KBM-7 (cell line): Measurements from ENCODE around the gene ARHGAP10.
"Not testable (repeated sequence)": the region's sequence is repeated elsewhere in the genome, so short reads cannot be mapped to it uniquely, and the experiment has no call there.

Experiments
- DNase-seq: peaks from one replicate; pipeline ENCODE4 v3.0.0-alpha.2; 2015
- in situ Hi-C: fragments of 300-500 bp; cut with MboI; formaldehyde crosslinking; loops from 2 replicates; pipeline ENCODE4 v1.14.3; 2020; ENCODE audit warnings: low sequenced_read_pairs, low pct_unique_long_range_greater_than_20kb, mixed read lengths

Gene ARHGAP10

GRCh38 chr4:147991543-147992283 lies 259.8 kb downstream of the ARHGAP10 start:
- in situ Hi-C loops, result no loop called here
- DNase-seq, result no peak

DNA sequence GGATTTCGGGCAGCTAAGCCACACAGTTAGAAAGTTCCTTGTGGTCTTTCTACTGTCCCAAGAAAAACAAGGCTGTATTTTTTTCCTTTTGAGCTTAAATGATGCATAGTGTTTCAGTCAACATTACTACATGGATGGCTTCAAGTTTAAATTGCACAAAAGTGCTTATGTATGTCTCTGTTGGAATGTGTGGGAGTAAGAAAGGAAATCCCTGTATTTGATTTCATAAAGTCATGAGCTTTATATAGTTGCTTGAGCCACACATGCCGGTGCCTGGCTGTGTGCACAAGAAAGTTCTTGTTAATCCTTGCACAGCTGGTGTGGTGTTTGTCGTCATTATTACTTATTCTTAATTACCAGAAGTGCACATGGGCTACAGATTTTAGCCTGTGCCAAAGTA lies 262.2 kb downstream of the ARHGAP10 start:
- no peak for DNase-seq
- in situ Hi-C loops, result no loop called here

DNA sequence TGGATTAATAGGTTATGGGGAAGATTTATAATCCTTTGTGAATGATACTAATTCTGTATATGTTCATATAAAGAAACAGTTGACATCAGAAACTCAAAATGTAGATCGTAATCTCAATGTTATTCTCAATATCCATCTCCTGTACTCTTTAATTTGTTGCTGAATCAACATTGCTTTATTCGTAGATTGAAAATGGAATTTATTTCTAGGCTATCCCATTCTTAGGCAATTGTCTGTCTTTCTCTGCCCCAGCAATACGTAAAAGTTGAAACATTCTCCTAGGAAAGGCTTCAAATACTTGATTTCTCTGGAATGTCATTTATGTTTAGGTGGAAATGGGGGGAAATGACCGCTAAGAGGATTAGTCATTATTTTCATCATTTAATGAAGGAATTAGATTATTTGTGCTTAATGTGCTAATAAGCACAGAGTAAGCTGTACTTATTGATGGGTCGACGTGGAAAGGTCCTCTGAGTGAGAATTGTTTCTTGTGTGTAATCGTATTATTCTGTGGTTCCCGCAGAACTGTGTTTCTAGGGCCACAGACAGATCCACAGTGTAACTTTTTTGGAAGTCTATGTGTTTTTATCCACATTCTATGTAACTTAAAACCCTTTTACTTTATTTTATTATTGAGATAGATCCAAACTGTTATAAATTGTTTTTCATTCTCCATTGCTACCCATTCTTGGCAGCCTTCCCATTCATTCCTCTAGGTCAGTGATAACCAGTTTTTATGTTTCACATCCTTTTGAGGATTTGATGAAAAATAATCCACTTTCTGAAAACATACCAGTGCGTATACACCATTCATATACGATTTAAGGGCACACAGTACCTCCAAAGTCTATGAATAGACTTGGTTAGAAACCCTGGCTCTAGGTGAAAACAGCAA lies 262.9 kb downstream of the ARHGAP10 start:
- DNase-seq, result no peak
- in situ Hi-C loops, result no loop called here

- in situ Hi-C loops, result no loop called here
- DNase-seq, result no peak
These were observed 265.0 kb downstream of the ARHGAP10 start for GRCh38 chr4:147996859-147997258.

- in situ Hi-C loops, DNase-seq: not testable (repeated sequence)
These were observed 268.1 kb downstream of the ARHGAP10 start for GRCh38 chr4:148000038-148000437.

GRCh38 chr4:148004228-148004857 lies 272.5 kb downstream of the ARHGAP10 start:
- no peak for DNase-seq

DNA sequence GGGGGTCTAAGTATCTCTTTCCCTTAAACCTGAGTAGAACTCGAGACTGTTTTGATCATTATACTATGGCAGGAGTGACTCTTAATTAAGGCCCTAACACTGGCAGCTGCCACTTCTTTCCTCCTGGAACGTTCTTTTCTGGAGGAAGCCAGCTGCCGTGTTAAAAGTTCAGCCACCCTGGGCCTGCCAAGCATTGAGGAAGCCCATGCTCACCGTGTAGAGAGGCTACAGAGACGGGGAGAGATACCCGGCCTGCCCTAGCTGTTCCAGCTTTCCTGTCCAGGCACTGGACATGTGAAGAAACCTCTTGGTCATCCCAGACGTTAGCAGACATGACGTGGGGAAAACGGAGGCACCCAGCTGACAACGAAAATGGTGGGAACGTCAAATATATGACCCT lies 274.1 kb downstream of the ARHGAP10 start:
- in situ Hi-C loops, result no loop called here

More at GRCh38 chr4:148004228-148004857, 272.5 kb downstream of the ARHGAP10 start:
- in situ Hi-C loops, result no loop called here

DNA sequence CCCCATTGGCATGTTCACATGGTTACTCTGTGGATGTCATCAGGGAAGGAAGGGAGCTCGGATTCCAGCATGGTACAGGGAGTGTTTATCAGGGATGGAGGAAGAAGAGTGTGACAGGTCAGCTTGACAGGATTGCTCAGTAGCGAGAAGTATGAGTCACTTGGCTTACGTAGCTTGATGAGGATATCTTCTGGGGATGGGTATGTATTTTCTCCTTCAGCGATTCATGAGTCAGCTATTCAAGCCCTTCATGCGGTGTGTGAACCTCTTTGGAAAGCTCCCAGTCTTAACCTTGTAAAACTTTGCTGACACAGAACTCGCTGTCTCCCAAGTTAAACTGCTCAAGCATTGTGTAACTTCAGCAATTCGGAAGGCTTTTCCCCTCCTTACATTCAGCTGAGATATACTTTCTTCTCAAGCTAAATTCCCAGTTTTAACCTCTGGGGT lies 275.4 kb downstream of the ARHGAP10 start:
- in situ Hi-C loops, result no loop called here
- DNase-seq, result no peak

More for the DNA sequence above, 274.1 kb downstream of the ARHGAP10 start:
- DNase-seq, result no peak

- in situ Hi-C loops, result no loop called here
- DNase-seq, result no peak
These were observed 275.9 kb downstream of the ARHGAP10 start for GRCh38 chr4:148007792-148008191.

DNA sequence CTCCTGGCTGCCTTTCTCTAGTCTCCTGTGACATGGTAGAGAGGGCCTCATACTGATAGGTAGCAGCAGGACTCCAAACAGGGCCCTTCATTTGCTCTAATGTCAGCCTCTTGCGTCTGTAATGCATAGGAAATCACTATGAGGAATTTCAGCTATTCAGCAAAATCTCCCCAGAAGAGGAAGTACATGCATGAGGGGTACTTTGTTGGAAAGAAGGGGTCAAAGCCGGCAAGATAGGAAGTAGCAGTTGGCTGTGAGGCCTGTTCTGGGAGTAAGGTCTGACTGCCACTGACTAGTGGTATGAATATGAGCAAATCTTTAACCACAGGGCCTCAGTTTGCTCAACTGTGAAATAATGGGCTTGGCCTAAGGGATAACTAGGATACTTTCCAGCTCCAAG lies 283.2 kb downstream of the ARHGAP10 start:
- in situ Hi-C loops, result no loop called here
- peak; percentile 65 for DNase-seq

- in situ Hi-C loops, result no loop called here
These were observed 283.6 kb downstream of the ARHGAP10 start for GRCh38 chr4:148015468-148015867.

DNA sequence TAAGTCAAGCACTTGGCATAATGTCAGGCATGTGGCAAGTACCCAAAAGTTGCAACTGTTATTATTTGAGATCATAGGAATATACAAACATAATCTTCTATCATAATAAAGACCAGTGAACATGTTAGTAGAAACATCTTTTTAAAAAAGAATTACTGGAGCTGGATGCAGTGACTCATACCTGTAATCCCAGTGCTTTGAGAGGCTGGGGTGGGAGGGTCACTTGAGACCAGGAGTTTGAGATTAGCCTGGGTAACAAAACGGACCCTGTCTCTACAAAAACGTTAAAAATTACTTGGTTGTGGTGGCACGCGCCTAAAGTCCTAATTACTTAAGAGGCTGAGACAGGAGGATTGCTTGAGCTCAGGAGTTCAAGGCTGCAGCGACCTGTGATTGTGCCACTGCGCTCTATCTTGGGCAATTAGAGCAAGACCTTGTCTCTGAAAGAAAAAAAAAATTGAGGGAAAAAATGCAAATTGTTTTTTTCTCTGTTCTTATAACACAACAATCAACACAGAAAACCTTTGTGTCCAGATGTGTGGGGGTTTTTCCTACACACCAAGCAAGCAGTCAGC lies 284.3 kb downstream of the ARHGAP10 start:
- in situ Hi-C loops, result no loop called here
- DNase-seq, result no peak

More at GRCh38 chr4:148015468-148015867, 283.6 kb downstream of the ARHGAP10 start:
- no peak for DNase-seq

DNA sequence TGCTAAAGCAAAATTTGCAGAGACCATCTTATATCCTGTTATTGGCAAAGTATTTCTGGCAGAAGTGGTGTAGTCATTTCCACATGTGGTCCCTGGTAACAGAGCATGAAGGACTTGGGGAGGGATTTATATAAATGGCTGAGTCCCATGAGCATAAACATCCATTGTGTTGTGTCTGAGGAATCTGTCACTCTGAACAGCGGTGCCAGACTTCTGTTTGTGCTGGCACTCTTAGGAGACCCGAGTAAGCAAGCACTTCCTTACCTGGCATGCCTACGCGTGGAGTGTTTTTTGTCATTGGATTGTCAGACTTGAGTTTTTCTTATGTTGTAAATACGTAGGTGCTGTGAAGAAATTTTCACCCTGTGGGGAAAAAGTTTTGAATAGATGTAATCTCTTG lies 285.9 kb downstream of the ARHGAP10 start:
- in situ Hi-C loops, result no loop called here
- no peak for DNase-seq

DNA sequence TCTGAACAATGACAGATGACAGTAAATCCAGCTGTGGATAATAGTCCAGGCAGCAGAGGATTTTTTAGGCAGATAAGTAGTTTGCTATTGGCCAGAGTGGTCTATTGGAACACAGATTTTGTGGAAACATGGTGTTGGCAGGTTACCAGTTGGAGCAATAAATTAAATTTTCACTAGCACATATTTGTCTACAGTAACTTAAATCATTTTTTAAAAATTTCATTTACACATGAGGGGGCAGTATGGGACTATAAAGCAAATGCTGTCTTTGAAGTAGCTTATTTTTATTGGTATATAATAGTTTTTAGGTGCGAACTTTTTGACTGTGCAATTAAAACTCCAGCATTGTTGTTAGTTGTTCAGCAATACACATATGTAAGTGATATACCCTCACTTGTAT lies 289.8 kb downstream of the ARHGAP10 start:
- in situ Hi-C loops, result no loop called here
- no peak for DNase-seq

GRCh38 chr4:148022975-148023374 lies 291.1 kb downstream of the ARHGAP10 start:
- in situ Hi-C loops, result no loop called here

GRCh38 chr4:148023512-148024181 lies 291.8 kb downstream of the ARHGAP10 start:
- DNase-seq, result no peak

More at GRCh38 chr4:148022975-148023374, 291.1 kb downstream of the ARHGAP10 start:
- no peak for DNase-seq

DNA sequence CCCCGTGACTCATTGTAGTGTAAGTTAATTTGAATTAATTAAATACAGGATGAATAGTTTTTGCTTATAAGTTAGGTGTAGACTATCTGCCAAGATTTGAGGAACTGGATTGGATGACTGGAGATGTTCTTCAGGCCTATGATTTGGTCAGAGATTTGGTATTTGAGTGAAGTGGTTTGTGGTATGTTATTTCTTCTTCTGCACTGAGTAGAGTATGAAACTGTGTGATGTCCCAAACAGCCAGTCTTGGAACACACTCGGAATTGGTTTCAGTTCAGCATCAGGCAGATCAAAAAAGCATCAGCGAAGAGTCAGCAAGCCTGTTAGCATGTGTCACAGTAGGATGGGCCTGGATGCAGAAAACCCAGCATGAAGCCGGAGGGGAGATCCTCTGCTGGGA lies 294.1 kb downstream of the ARHGAP10 start:
- in situ Hi-C loops, result no loop called here
- no peak for DNase-seq

More at GRCh38 chr4:148023512-148024181, 291.8 kb downstream of the ARHGAP10 start:
- in situ Hi-C loops, result no loop called here

DNA sequence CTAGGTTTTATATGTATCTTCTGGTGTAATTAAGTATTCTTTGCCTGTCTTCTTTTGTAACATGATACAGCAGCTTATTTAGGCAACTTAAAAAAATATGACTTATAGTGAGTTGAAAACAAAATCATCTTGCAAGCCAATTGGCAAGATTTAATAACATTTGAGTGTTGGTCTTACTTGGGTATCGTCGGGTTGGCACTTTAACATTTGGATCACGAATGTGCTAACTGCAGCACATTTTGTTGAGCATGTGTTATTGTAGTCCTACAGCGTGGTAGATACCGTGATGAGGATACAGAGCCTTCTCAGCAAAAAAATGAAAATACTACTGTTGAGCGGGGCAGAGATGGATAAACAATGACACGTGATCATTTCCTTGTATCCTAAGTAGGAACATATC lies 295.3 kb downstream of the ARHGAP10 start:
- in situ Hi-C loops, result no loop called here
- no peak for DNase-seq

- no peak for DNase-seq
- in situ Hi-C loops, result no loop called here
These were observed 297.9 kb downstream of the ARHGAP10 start for GRCh38 chr4:148029781-148030180.
